A549 (cell line): Measurements from ENCODE around the gene SWT1. TPM values are rescaled to one million over a fixed set of nuclear protein-coding genes. Genes with fewer than 3 reads are reported as not detected.
"Not testable (repeated sequence)": the region's sequence is repeated elsewhere in the genome, so short reads cannot be mapped to it uniquely, and the experiment has no call there.

Source experiments
- ATAC-seq, 2 experiments: fragments of 200-7000 bp in 1 of 2; fragments of >200 bp in 1 of 2; cut with Nextera tagmentation in 1 of 2; cut with Tn5 transposase in 1 of 2; 3 replicates each; pipeline versions ENCODE4 v1.8.0 to v1.9.1; 2018 to 2020; ENCODE audit warnings: mild to moderate bottlenecking in 1 of 2, moderate library complexity in 1 of 2
- CTCF ChIA-PET: fragments of 300-600 bp; sonication (Branson Sonifier 250); formaldehyde crosslinking; extraction: SDS; loops from one replicate; lab custom pipeline; 2021; ENCODE audit warnings: antibody characterized with exemption, inconsistent platforms; lab: Yijun Ruan, JAX
- POLR2A ChIA-PET: fragments of 350-600 bp; formaldehyde crosslinking; extraction: SDS; loops from one replicate; lab custom pipeline; 2021; ENCODE audit warnings: antibody characterized with exemption, inconsistent platforms; lab: Yijun Ruan, JAX
- DNase-seq, 2 experiments: peaks; one replicate each; pipeline versions ENCODE4 v3.0.0 to v3.0.0-alpha.2; 2011 to 2016; ENCODE audit warnings: low read depth in 1 of 2, low spot score in 1 of 2
- FAIRE-seq: peaks from 2 replicates; lab custom pipeline; 2011; peaks lifted over from hg19 to GRCh38; lab: Jason Lieb, UNC
- H3K27ac ChIP-seq, 2 experiments: fragments of >200 bp; sonication (Bioruptor Twin); formaldehyde crosslinking; 3 replicates each; pipeline ENCODE4 v1.5.1; 2016 to 2017
- H3K4me1 ChIP-seq: fragments of >200 bp; sonication (Bioruptor Twin); formaldehyde crosslinking; 3 replicates; pipeline ENCODE4 v1.6.1; 2016
- H3K4me2 ChIP-seq: fragments of >200 bp; sonication (Bioruptor Twin); formaldehyde crosslinking; 3 replicates; pipeline ENCODE4 v1.6.1; 2016
- H3K4me3 ChIP-seq: fragments of >200 bp; sonication (Bioruptor Twin); formaldehyde crosslinking; 3 replicates; pipeline ENCODE4 v1.5.1; 2016
- H3K9me3 ChIP-seq: fragments of >200 bp; sonication (Bioruptor Twin); formaldehyde crosslinking; 3 replicates; pipeline ENCODE4 v1.6.1; 2016
- BCL3 ChIP-seq: fragments of >200 bp; sonication (Bioruptor Twin); formaldehyde crosslinking; IDR thresholded peaks from 3 replicates; pipeline ENCODE4 v1.6.1; 2016
- CEBPB ChIP-seq, 2 experiments: fragments of >200 bp in 1 of 2; sonication (Bioruptor Twin) in 1 of 2; formaldehyde crosslinking in 1 of 2; IDR thresholded peaks; 2 replicates each; pipeline ENCODE4 v1.6.1; 2012 to 2016
- CTCF ChIP-seq: fragments of >200 bp; sonication (Bioruptor Twin); formaldehyde crosslinking; IDR thresholded peaks from 3 replicates; pipeline ENCODE4 v1.5.1; 2016
- E2F6 ChIP-seq: IDR thresholded peaks from 2 replicates; pipeline ENCODE4 v1.6.1; 2012; ENCODE audit warnings: low read depth, borderline replicate concordance
- GATA3 ChIP-seq: IDR thresholded peaks from 2 replicates; pipeline ENCODE4 v1.6.1; 2012; ENCODE audit warnings: borderline replicate concordance
- KDM1A ChIP-seq: fragments of 200-600 bp; sonication (generic); IDR thresholded peaks from 2 replicates; pipeline ENCODE4 v1.6.1; 2016; ENCODE audit warnings: low read depth, mild to moderate bottlenecking
- MAFK ChIP-seq: fragments of 450-650 bp; IDR thresholded peaks from 2 replicates; pipeline ENCODE4 v1.6.1; 2014; ENCODE audit not compliant: partially characterized antibody
- NFE2L2 ChIP-seq: fragments of 150-350 bp; conservative IDR thresholded peaks from 2 replicates; pipeline ENCODE4 v1.6.1; 2014; ENCODE audit warnings: low read length
- NR3C1 ChIP-seq: fragments of >200 bp; sonication (Bioruptor Twin); formaldehyde crosslinking; IDR thresholded peaks from 3 replicates; pipeline ENCODE4 v1.6.1; 2017
- PBX3 ChIP-seq: IDR thresholded peaks from 2 replicates; pipeline ENCODE4 v1.6.1; 2012
- RARB ChIP-seq: fragments of 250-450 bp; sonication (Bioruptor Pico); IDR thresholded peaks from 2 replicates; pipeline ENCODE4 v1.8.0; 2021; ENCODE audit warnings: mild to moderate bottlenecking, moderate library complexity
- RNF2 ChIP-seq: fragments of 200-600 bp; sonication (generic); IDR thresholded peaks from 2 replicates; pipeline ENCODE4 v1.6.1; 2016; ENCODE audit warnings: low read depth, mild to moderate bottlenecking, antibody characterized with exemption, moderate library complexity, borderline replicate concordance
- TFCP2L1 ChIP-seq: fragments of 250-450 bp; sonication (Bioruptor Pico); IDR thresholded peaks from 2 replicates; pipeline ENCODE4 v1.5.0; 2021; ENCODE audit warnings: mild to moderate bottlenecking
- ZC3H11A ChIP-seq: fragments of 450-650 bp; IDR thresholded peaks from 2 replicates; pipeline ENCODE4 v1.6.1; 2014; ENCODE audit warnings: antibody characterized with exemption, mild to moderate bottlenecking
- ZSCAN20 ChIP-seq: fragments of 250-450 bp; sonication (Bioruptor Pico); IDR thresholded peaks from 2 replicates; pipeline ENCODE4 v1.8.0; 2022; ENCODE audit warnings: mild to moderate bottlenecking, moderate library complexity
- WGBS: methylation state at CpG from one replicate; pipeline ENCODE4 v1.1.6; 2017; ENCODE audit errors: missing lambda C conversion rate; 5-methylcytosine and 5-hydroxymethylcytosine counted together
- polyA plus RNA-seq, 4 experiments: library from polyadenylated mRNA; depleted of rRNA in 3 of 4; stranded (reverse); fragments of >200 nt; fragmentation: RNase III in 1 of 4; extraction: RNeasy Plus Mini Kit Qiagen cat#74134 plus additional on column Dnase treatment in 1 of 4; gene quantifications; 2 replicates in 3 of 4; 3 replicates in 1 of 4; pipeline ENCODE4 v1.2.3, GENCODE V29; 2011 to 2017

Gene SWT1
- polyA plus RNA-seq, 2 of the 4 experiments (the other 2 are of a cell fraction) = 1.5 to 2.4 TPM

GRCh38 chr1:185318431-185319138, 161.6 kb downstream of the SWT1 start (continued):
- TF ChIP-seq ZC3H11A = no peak
- no peak for TF ChIP-seq RNF2
- TF ChIP-seq KDM1A = no peak

GRCh38 chr1:185319139-185319475, 162.1 kb downstream of the SWT1 start:
- Histone ChIP-seq H3K4me2 (0 out of 3 replicates have a peak overlapping the region, but pooled peaks have one; percentile 80), H3K4me1 (peaks cover 30% of the 10 kb centered on the region), H3K9me3 (no peaks in the 10 kb centered on the region), H3K27ac (no peak overlapping the region), H3K4me3 (no peak overlapping the region)
- CTCF ChIA-PET = interaction anchor here (0.7 to 4.9 kb wide), 3 partner anchors 276 to 362 kb away, joined by 4 to 30 read pairs (median 23); no protein-coding TSS in a partner anchor
- ATAC-seq = no peak
- 62% methylated on average over 1 of the region's 1 CpG for WGBS
- DNase-seq = no peak
- TF ChIP-seq TFCP2L1 (CRISPR knock-in tag) (no peak), RARB (CRISPR knock-in tag) (no peak), CTCF (no peak), CEBPB (IDR thresholded peaks at IDR 0.05) (no peak), BCL3 (no peak), GATA3 (no peak), ZSCAN20 (no peak), MAFK (no peak), RNF2 (no peak), NR3C1 (no peak), NFE2L2 (no peak), PBX3 (no peak), E2F6 (no peak)
- FAIRE-seq = no peak
- POLR2A ChIA-PET = no interaction called here

- peaks cover 14% of the 10 kb centered on the region for H3K4me1 ChIP-seq
- H3K27ac ChIP-seq, FAIRE-seq, H3K9me3 ChIP-seq, ATAC-seq, H3K4me2 ChIP-seq, H3K4me3 ChIP-seq, CTCF ChIA-PET, DNase-seq, POLR2A ChIA-PET: not testable (repeated sequence)
- 96% methylated on average over 7 of the region's 7 CpGs for WGBS
Measured at GRCh38 chr1:185321104-185321503, 164.1 kb downstream of the SWT1 start.

GRCh38 chr1:185321653-185322221, 164.8 kb downstream of the SWT1 start:
- WGBS = 89% methylated on average over 13 of the region's 36 CpGs
- peaks cover 14% of the 10 kb centered on the region for H3K4me1 ChIP-seq
- FAIRE-seq, DNase-seq, H3K9me3 ChIP-seq, ATAC-seq, H3K4me2 ChIP-seq, CTCF ChIA-PET, POLR2A ChIA-PET, H3K27ac ChIP-seq, H3K4me3 ChIP-seq: not testable (repeated sequence)
